K562 (cell line): ENCODE data around the gene UBE2J2. TPM values are rescaled to one million over a fixed set of nuclear protein-coding genes. Genes with fewer than 3 reads are reported as not detected.

Experiments
- CTCF ChIP-seq, 3 experiments: IDR thresholded peaks in 2 of 3; conservative IDR thresholded peaks in 1 of 3; 2 replicates each; pipeline ENCODE4 v1.5.1; 2011 to 2012; ENCODE audit warnings: low read length in 3 of 3, mild to moderate bottlenecking in 3 of 3, control low read depth in 2 of 3, improper control_type of control experiment in 1 of 3, inconsistent platforms in 1 of 3, low read depth in 1 of 3, mixed read lengths in 1 of 3, moderate library complexity in 1 of 3; ENCODE audit not compliant: insufficient read depth in 2 of 3
- ETV6 ChIP-seq, 3 experiments: fragments of 150-350 bp in 1 of 3; sonication (generic) in 1 of 3; formaldehyde crosslinking in 1 of 3; IDR thresholded peaks; 2 replicates each; pipeline versions ENCODE4 v1.6.1 to v1.8.0; 2014 to 2022; ENCODE audit warnings: borderline replicate concordance in 2 of 3, low read depth in 2 of 3, antibody characterized with exemption in 1 of 3, low read length in 1 of 3, mild to moderate bottlenecking in 1 of 3, missing genetic modification reagents in 1 of 3
- HES1 ChIP-seq: fragments of 450-650 bp; IDR thresholded peaks from 2 replicates; pipeline ENCODE4 v1.6.1; 2016; ENCODE audit warnings: low read depth, mild to moderate bottlenecking, moderate library complexity
- MEIS2 ChIP-seq: fragments of 450-650 bp; IDR thresholded peaks from 2 replicates; pipeline ENCODE4 v1.6.1; 2014; ENCODE audit warnings: mild to moderate bottlenecking; ENCODE audit not compliant: partially characterized antibody
- MGA ChIP-seq: fragments of 450-650 bp; IDR thresholded peaks from 2 replicates; pipeline ENCODE4 v1.6.1; 2016; ENCODE audit warnings: mild to moderate bottlenecking, moderate library complexity
- POLR2AphosphoS2 ChIP-seq: IDR thresholded peaks from 2 replicates; pipeline ENCODE4 v1.6.1; 2012; ENCODE audit warnings: low read length, improper control_type of control experiment
- ZNF511 ChIP-seq: sonication (generic); formaldehyde crosslinking; IDR thresholded peaks from 2 replicates; pipeline ENCODE4 v1.8.0; 2022; ENCODE audit warnings: mild to moderate bottlenecking, missing genetic modification reagents
- ZNF740 ChIP-seq, 3 experiments: fragments of 200-800 bp in 1 of 3; sonication (Bioruptor generic) in 1 of 3; sonication (generic) in 1 of 3; formaldehyde crosslinking in 1 of 3; IDR thresholded peaks; 2 replicates each; pipeline versions ENCODE4 v1.6.1 to v1.8.0; 2016 to 2022; ENCODE audit warnings: mild to moderate bottlenecking in 2 of 3, missing compliant biosample characterization in 2 of 3, missing genetic modification characterization in 2 of 3, missing genetic modification reagents in 1 of 3
- polyA plus RNA-seq, 8 experiments: library from polyadenylated mRNA; depleted of rRNA in 4 of 8; stranded (reverse) in 5 of 8; unstranded in 3 of 8; fragments of >200 nt; fragmentation: Nextera tagmentation in 2 of 8; fragmentation: Illumina TruSeq in 1 of 8; extraction: Ambion mirVana in 2 of 8; extraction: Trizol in 1 of 8; gene quantifications; 2 replicates each; pipeline versions ENCODE4 v1.2.1 to v1.2.3, GENCODE V29; 2011 to 2014; ENCODE audit warnings: inconsistent platforms in 1 of 8, missing spikeins in 1 of 8
- total RNA-seq, 7 experiments: library from RNA; depleted of rRNA in 6 of 7; stranded (reverse); fragments of >200 nt in 6 of 7; fragmentation: Illumina TruSeq in 2 of 7; extraction: Trizol in 2 of 7; gene quantifications; 2 replicates each; pipeline versions ENCODE4 v1.2.1 to v1.2.3, GENCODE V29; 2011 to 2021; ENCODE audit warnings: low replicate concordance in 1 of 7

Gene UBE2J2
- total and polyA plus RNA-seq, 9 of the 15 experiments (the other 6 are each of a cell fraction or from before 2014, with no cell fraction given): 0.93 to 112 (median 75.5) TPM

GRCh38 chr1:1307261-1307922 is 33.7 kb upstream of the UBE2J2 start (continued):
- TF ChIP-seq MGA: no peak
- TF ChIP-seq ETV6 (IDR thresholded peaks at IDR 0.05; ENCODE audit: borderline replicate concordance in 1 of 2, low read depth in 2 of 2, low read length in 1 of 2): no peak
- TF ChIP-seq ETV6 (CRISPR knock-in tag; IDR thresholded peaks at IDR 0.05; ENCODE audit: borderline replicate concordance): no peak
- TF ChIP-seq ZNF511 (CRISPR knock-in tag): peak; percentile 63; the same call in 1 of the 2 replicates
- TF ChIP-seq ZNF740 (CRISPR knock-in tag; IDR thresholded peaks at IDR 0.05): 0 out of 2 replicates have a peak, but pooled peaks have one; percentile 42
- TF ChIP-seq ZNF740 (tag; IDR thresholded peaks at IDR 0.05): no peak
- TF ChIP-seq CTCF (IDR thresholded peaks at IDR 0.05 in 2 of 3, conservative IDR thresholded peaks at IDR 0.05 in 1 of 3; ENCODE audit: insufficient read depth in 2 of 3, low read depth in 1 of 3, low read length in 3 of 3): no peak
- TF ChIP-seq MEIS2: no peak
- no peak for TF ChIP-seq POLR2AphosphoS2
- TF ChIP-seq HES1: no peak
